Neuronal stem cell (in vitro differentiated cells): ENCODE data around the gene CHST4.

Experiments used
- DNase-seq: peaks from one replicate; pipeline ENCODE4 v3.0.0-alpha.2; 2013; ENCODE audit warnings: low spot score
- H2AFZ ChIP-seq: one replicate; pipeline ENCODE4 v1.6.1; 2013; ENCODE audit warnings: mild to moderate bottlenecking, low read length, inconsistent platforms
- H2AK5ac ChIP-seq: 2 replicates; pipeline ENCODE4 v1.6.1; 2013; ENCODE audit warnings: low read depth, mild to moderate bottlenecking, inconsistent platforms, low read length, moderate library complexity, mixed read lengths
- H2BK120ac ChIP-seq: 2 replicates; pipeline ENCODE4 v1.6.1; 2013; ENCODE audit warnings: low read depth, mild to moderate bottlenecking, inconsistent platforms, low read length, moderate library complexity, mixed read lengths
- H2BK12ac ChIP-seq: one replicate; pipeline ENCODE4 v1.6.1; 2013; ENCODE audit warnings: low read length, inconsistent platforms
- H2BK15ac ChIP-seq: 2 replicates; pipeline ENCODE4 v1.6.1; 2013; ENCODE audit warnings: mild to moderate bottlenecking, low read length, inconsistent platforms, mixed read lengths
- H2BK5ac ChIP-seq: one replicate; pipeline ENCODE4 v1.6.1; 2013; ENCODE audit warnings: inconsistent platforms, mild to moderate bottlenecking, low read length, moderate library complexity
- H3K14ac ChIP-seq: one replicate; pipeline ENCODE4 v1.6.1; 2013; ENCODE audit warnings: low read length, inconsistent platforms
- H3K18ac ChIP-seq: 2 replicates; pipeline ENCODE4 v1.6.1; 2013; ENCODE audit warnings: low read length, inconsistent platforms
- H3K23ac ChIP-seq: 2 replicates; pipeline ENCODE4 v1.6.1; 2013; ENCODE audit warnings: low read depth, mild to moderate bottlenecking, mixed read lengths, low read length, inconsistent platforms; ENCODE audit not compliant: poor library complexity
- H3K27ac ChIP-seq: replicated peaks from 3 replicates; pipeline ENCODE4 v1.5.1; 2013; ENCODE audit warnings: low read length, inconsistent platforms
- H3K27me3 ChIP-seq, 3 experiments: 2 replicates each; pipeline ENCODE4 v1.6.1; 2013; ENCODE audit warnings: low read length in 3 of 3, mild to moderate bottlenecking in 2 of 3, inconsistent platforms in 1 of 3, low read depth in 1 of 3, mixed read lengths in 1 of 3, moderate library complexity in 1 of 3; ENCODE audit not compliant: control insufficient read depth in 3 of 3, insufficient read depth in 3 of 3
- H3K36me3 ChIP-seq, 2 donors: replicated peaks in 1 of 2; 2 replicates each; pipeline ENCODE4 v1.6.1; 2013; ENCODE audit warnings: low read length in 2 of 2; ENCODE audit not compliant: control insufficient read depth in 2 of 2, insufficient read depth in 2 of 2
- H3K4ac ChIP-seq: 2 replicates; pipeline ENCODE4 v1.6.1; 2013; ENCODE audit warnings: inconsistent platforms, mild to moderate bottlenecking, low read length, moderate library complexity
- H3K4me1 ChIP-seq, 2 donors: 1 replicate in 1 of 2; 2 replicates in 1 of 2; pipeline ENCODE4 v1.6.1; 2013; ENCODE audit warnings: low read length in 2 of 2, low read depth in 1 of 2; ENCODE audit not compliant: control insufficient read depth in 2 of 2, insufficient read depth in 1 of 2
- H3K4me2 ChIP-seq: one replicate; pipeline ENCODE4 v1.6.1; 2013; ENCODE audit warnings: mild to moderate bottlenecking, low read length, inconsistent platforms; ENCODE audit not compliant: insufficient read depth, poor library complexity, severe bottlenecking
- H3K4me3 ChIP-seq, 2 donors: 2 replicates each; pipeline ENCODE4 v1.5.1; 2013; ENCODE audit warnings: low read length in 2 of 2, mild to moderate bottlenecking in 2 of 2, inconsistent platforms in 1 of 2, moderate library complexity in 1 of 2
- H3K79me1 ChIP-seq: one replicate; pipeline ENCODE4 v1.6.1; 2013; ENCODE audit warnings: low read depth, mild to moderate bottlenecking, inconsistent platforms, low read length, moderate library complexity
- H3K9ac ChIP-seq: one replicate; pipeline ENCODE4 v1.6.1; 2013; ENCODE audit warnings: mild to moderate bottlenecking, low read depth, low read length, inconsistent platforms; ENCODE audit not compliant: poor library complexity
- H3K9me3 ChIP-seq, 2 donors: replicated peaks in 1 of 2; 2 replicates each; pipeline versions ENCODE3 to v1.6.1; 2013; ENCODE audit warnings: low read length in 2 of 2, mild to moderate bottlenecking in 2 of 2, inconsistent platforms in 1 of 2, low read depth in 1 of 2, mixed read lengths in 1 of 2, moderate library complexity in 1 of 2; ENCODE audit not compliant: control insufficient read depth in 2 of 2, insufficient read depth in 1 of 2
- H4K8ac ChIP-seq: one replicate; pipeline ENCODE4 v1.6.1; 2013; ENCODE audit warnings: low read depth, mild to moderate bottlenecking, inconsistent platforms, low read length, moderate library complexity
- H4K91ac ChIP-seq: one replicate; pipeline ENCODE4 v1.6.1; 2013; ENCODE audit warnings: low read length, low read depth, mild to moderate bottlenecking, inconsistent platforms; ENCODE audit not compliant: poor library complexity
- WGBS, 2 donors: extraction: QIAGEN DNeasy Blood & Tissue Kit; methylation state at CpG; one replicate each; pipeline ENCODE4 v1.1.7; 2013; ENCODE audit warnings: missing lambda C conversion rate in 2 of 2, mixed read lengths in 1 of 2; ENCODE audit not compliant: insufficient read length in 2 of 2, insufficient replicate concordance in 1 of 2; ENCODE audit errors: extremely low coverage in 2 of 2; 5-methylcytosine and 5-hydroxymethylcytosine counted together

The CHST4 gene

DNA sequence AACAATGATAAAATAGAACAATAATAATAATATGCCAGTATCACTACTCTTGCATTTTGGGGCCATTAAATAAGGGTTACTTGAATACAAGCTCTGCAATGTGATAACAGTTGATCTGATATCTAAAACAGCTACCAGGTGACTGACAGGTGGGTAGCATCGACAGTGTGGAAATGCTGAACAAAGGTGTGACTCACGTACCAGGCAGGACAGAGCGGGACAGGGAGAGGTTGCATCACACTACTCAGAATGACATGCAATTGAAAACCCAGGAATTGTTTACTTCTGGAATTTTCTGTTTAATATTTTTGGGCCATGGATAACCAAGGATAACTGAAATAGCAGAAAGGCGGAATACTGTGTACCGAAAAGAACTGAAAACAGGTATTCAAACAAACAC lies 21.3 kb upstream of the CHST4 start:
- H3K79me1 ChIP-seq, result no peaks in the 10 kb centered on the region
- no peak overlapping the region for H3K4me2 ChIP-seq
- DNase-seq, result no peak
- no peak overlapping the region for H2BK12ac ChIP-seq
- H2AFZ ChIP-seq, result no peak overlapping the region
- H3K27me3 ChIP-seq, result no peaks in the 10 kb centered on the region
- no peak overlapping the region for H4K8ac ChIP-seq
- H3K4me3 ChIP-seq, result no peak overlapping the region
- H2BK15ac ChIP-seq, result no peak overlapping the region
- no peak overlapping the region for H3K9ac ChIP-seq
- no peak overlapping the region for H2AK5ac ChIP-seq
- WGBS, 2 donors, result no CpG with 5 or more reads among the region's 5 CpGs
- no peak overlapping the region for H3K18ac ChIP-seq
- H2BK5ac ChIP-seq, result no peak overlapping the region
- H2BK120ac ChIP-seq, result no peak overlapping the region
- no peak overlapping the region for H4K91ac ChIP-seq
- no peak overlapping the region for H3K14ac ChIP-seq
- no peaks in the 10 kb centered on the region for H3K9me3 ChIP-seq
- H3K4ac ChIP-seq, result no peak overlapping the region
- no peaks in the 10 kb centered on the region for H3K36me3 ChIP-seq
- no peak overlapping the region for H3K27ac ChIP-seq
- H3K23ac ChIP-seq, result no peak overlapping the region
- no peaks in the 10 kb centered on the region for H3K4me1 ChIP-seq

DNA sequence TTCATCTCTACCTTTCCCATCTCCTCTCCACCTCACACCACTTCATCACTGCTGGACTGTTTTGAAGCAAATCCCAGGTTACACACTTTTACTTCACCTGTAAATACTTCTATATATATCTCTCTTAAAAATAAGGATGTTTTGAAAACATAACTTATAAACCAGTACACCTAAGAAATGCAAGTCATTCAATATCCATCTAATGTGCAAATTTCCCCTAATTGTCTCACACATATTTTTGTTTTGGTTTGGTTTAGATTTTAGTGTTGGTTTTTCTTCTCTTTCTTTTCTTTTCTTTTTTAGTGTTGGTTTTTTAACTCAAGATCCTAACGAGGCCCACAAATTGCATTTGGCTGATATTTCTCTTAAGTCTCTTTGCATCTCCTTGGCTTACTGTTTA lies 19.2 kb upstream of the CHST4 start:
- H3K23ac ChIP-seq, result no peak overlapping the region
- no peak overlapping the region for H2BK15ac ChIP-seq
- no peak overlapping the region for H4K8ac ChIP-seq
- no peaks in the 10 kb centered on the region for H3K27me3 ChIP-seq
- no peak overlapping the region for H2BK5ac ChIP-seq
- H3K4me2 ChIP-seq, result no peak overlapping the region
- H3K4me3 ChIP-seq, result no peak overlapping the region
- H2AK5ac ChIP-seq, result no peak overlapping the region
- no peak overlapping the region for H2BK12ac ChIP-seq
- no peak overlapping the region for H3K4ac ChIP-seq
- no peak overlapping the region for H2AFZ ChIP-seq
- H3K36me3 ChIP-seq, result no peaks in the 10 kb centered on the region
- H3K9me3 ChIP-seq, result no peaks in the 10 kb centered on the region
- H3K18ac ChIP-seq, result no peak overlapping the region
- no peak overlapping the region for H3K9ac ChIP-seq
- WGBS, 2 donors, result no CpG with 5 or more reads among the region's 1 CpG
- DNase-seq, result no peak
- H3K4me1 ChIP-seq, result no peaks in the 10 kb centered on the region
- H3K27ac ChIP-seq, result no peak overlapping the region
- H3K79me1 ChIP-seq, result no peaks in the 10 kb centered on the region
- H2BK120ac ChIP-seq, result no peak overlapping the region
- no peak overlapping the region for H3K14ac ChIP-seq
- H4K91ac ChIP-seq, result no peak overlapping the region

GRCh38 chr16:71513302-71513701 lies 12.9 kb upstream of the CHST4 start:
- no peaks in the 10 kb centered on the region for H3K27me3 ChIP-seq
- no peak overlapping the region for H3K9ac ChIP-seq
- no peak overlapping the region for H3K4me2 ChIP-seq
- no peak overlapping the region for H4K91ac ChIP-seq
- H2BK15ac ChIP-seq, result no peak overlapping the region
- no peak overlapping the region for H2BK12ac ChIP-seq
- WGBS, 2 donors, result no CpG with 5 or more reads among the region's 1 CpG
- no peak overlapping the region for H2AK5ac ChIP-seq
- no peak overlapping the region for H3K4ac ChIP-seq
- H3K18ac ChIP-seq, result no peak overlapping the region
- H3K27ac ChIP-seq, result no peak overlapping the region
- DNase-seq, result no peak
- H3K4me1 ChIP-seq, result no peaks in the 10 kb centered on the region
- no peak overlapping the region for H4K8ac ChIP-seq
- no peak overlapping the region for H2BK120ac ChIP-seq
- H3K23ac ChIP-seq, result no peak overlapping the region
- H3K4me3 ChIP-seq, result no peak overlapping the region
- no peak overlapping the region for H2AFZ ChIP-seq
- H2BK5ac ChIP-seq, result no peak overlapping the region
- no peaks in the 10 kb centered on the region for H3K36me3 ChIP-seq
- H3K14ac ChIP-seq, result no peak overlapping the region
- no peaks in the 10 kb centered on the region for H3K79me1 ChIP-seq
- no peaks in the 10 kb centered on the region for H3K9me3 ChIP-seq

GRCh38 chr16:71514476-71514875 lies 11.8 kb upstream of the CHST4 start:
- H2BK12ac ChIP-seq, result no peak overlapping the region

More at GRCh38 chr16:71514476-71514875, 11.8 kb upstream of the CHST4 start:
- H3K4me3 ChIP-seq, result no peak overlapping the region
- H3K18ac ChIP-seq, result no peak overlapping the region
- no peak overlapping the region for H2AK5ac ChIP-seq
- no peak overlapping the region for H2BK5ac ChIP-seq
- H3K4me2 ChIP-seq, result no peak overlapping the region
- no peak overlapping the region for H3K14ac ChIP-seq
- no peak overlapping the region for H3K27ac ChIP-seq
- H3K23ac ChIP-seq, result no peak overlapping the region
- H3K9ac ChIP-seq, result no peak overlapping the region
- H2BK120ac ChIP-seq, result no peak overlapping the region
- H4K8ac ChIP-seq, result no peak overlapping the region
- no peaks in the 10 kb centered on the region for H3K79me1 ChIP-seq
- no peaks in the 10 kb centered on the region for H3K9me3 ChIP-seq
- H2AFZ ChIP-seq, result no peak overlapping the region
- H3K36me3 ChIP-seq, result no peaks in the 10 kb centered on the region
- DNase-seq, result no peak
- no peak overlapping the region for H3K4ac ChIP-seq
- H4K91ac ChIP-seq, result no peak overlapping the region
- whole genome bisulfite sequencing, 2 donors, result no CpG with 5 or more reads among the region's 7 CpGs
- no peaks in the 10 kb centered on the region for H3K27me3 ChIP-seq
- no peak overlapping the region for H2BK15ac ChIP-seq
- no peaks in the 10 kb centered on the region for H3K4me1 ChIP-seq
